HG02610 (cell line): Measurements from ENCODE around the gene TMEM98.
"Not testable (repeated sequence)": the region's sequence is repeated elsewhere in the genome, so short reads cannot be mapped to it uniquely, and the experiment has no call there.

ENCODE experiments used
- ATAC-seq: cut with Tn5 transposase; IDR thresholded peaks from one replicate; pipeline ENCODE4 v1.9.1; 2021; ENCODE audit warnings: mild to moderate bottlenecking, moderate library complexity; ENCODE audit not compliant: unreplicated experiment

Gene TMEM98, protein sequence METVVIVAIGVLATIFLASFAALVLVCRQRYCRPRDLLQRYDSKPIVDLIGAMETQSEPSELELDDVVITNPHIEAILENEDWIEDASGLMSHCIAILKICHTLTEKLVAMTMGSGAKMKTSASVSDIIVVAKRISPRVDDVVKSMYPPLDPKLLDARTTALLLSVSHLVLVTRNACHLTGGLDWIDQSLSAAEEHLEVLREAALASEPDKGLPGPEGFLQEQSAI

DNA sequence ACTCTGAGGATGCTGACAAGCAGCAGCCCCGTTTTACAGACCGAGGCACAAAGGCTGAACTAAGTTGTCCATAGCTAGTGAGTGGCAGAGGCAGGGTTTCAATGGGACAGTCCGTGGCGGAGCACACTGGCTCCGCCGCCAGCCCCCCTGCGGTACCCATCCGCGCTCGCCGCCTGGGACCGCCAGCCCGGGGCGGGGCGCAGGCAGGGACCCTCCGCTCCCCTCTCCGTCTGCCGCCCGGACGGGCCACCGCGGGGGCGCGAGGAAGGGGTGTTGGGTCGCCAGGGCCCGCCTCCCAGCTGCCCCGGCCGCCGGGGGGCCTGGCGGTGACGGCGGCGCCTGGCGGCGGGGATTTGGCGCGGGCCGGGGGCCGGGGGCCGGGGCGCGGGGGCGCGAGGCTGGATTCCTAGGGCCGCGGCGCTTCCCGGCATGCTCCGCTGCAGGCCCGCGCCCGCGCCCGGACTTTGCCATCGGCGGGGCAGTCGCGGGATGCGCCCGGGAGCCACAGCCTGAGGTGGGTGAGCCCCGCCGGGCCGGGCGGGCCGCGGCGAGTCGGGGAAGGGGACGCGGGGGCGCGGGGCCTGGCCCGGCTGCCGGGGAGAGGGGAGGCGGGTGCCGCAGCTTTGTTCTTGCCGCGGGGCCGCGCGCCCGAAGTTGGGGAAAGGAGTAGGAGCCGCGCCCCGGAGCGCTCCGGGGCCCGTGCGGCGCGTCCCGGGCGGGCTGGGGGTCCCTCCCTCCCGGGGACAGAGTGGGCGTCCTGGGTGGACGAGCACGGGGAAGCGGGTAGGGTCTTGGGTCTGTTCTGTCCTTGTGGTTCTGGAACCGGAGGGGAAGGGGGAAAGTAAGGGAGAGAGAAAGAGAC, at the start of gene TMEM98:
TSS of gene TMEM98 (plus strand) at position 430 of the 862 bp plus-strand sequence. CDS start 3,376 bp downstream, outside the sequence.
- ATAC-seq = no peak

DNA sequence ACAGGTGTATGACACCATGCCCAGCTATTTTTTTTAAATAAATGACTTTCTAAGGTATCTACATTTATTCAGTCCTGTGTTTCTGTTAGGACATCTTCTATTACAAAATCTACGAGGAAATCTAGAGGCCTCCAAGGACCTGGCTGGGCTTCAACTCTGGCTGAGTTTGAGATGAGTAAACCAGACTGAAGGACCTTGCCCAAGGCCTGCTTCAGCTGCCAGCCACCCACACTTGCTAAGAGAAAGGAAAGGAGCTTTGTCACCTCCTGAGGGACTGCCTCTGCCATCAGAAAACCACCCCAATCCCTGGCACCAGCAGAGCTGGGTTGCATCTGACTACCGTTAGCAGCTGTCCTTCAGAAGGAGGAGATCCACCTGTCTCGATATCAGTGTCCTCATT, 49.7 kb upstream of the TMEM98 start:
- no peak for ATAC-seq

DNA sequence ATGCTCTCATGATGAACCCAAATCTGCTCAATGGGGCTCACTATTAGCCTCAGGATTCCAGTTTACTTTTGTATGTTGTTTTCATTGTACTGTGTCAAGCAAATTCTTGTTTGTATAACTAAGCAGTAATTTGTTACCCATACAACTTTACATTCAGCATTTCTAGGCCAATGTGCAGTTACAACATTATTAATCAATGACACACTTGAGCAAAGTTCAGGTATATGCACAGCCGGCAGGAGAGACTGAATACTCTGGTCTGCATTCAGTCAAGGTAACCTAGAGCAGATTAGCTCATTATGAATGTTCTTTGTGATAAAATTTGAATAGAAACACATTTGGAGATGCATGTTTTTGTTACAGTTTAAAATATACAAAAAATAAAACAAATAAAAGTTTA, 48.8 kb upstream of the TMEM98 start:
- ATAC-seq = no peak

DNA sequence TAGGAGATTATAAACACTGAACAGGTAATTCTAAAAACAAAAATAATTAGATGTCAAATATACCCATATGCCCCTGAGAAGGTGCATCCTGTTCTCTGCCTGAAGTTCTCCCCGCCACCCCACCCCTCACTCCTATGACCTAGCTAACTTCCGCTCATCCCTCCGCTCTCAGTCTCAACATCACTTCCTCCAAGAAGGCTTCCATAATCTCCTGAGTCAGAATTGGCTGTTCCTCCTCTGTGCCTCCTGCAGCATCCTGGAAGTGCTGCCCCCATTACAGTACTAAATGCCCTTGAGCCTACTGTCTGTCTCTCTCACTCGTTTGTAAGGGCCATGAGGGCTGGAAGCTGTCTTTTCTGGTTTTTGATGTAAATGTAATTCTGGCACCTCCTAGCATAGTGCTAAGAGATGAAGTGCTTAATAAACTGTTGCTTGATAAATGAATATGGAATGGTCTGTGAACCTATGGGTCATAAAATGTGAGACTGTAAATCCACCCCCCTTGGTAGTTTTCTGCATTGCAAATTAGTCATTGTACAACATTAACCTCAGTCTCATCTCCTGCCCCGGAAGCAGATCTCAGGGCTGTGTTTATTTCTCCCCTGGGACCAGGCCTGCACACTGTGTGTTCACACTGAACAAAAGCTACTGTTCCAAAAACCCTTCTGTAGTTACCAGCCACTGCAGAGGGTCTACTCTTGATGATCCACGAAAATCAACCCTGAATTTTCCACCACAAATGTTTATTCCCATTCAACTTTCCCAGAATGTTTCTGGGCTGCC, 47.1 kb upstream of the TMEM98 start:
- no peak for ATAC-seq

DNA sequence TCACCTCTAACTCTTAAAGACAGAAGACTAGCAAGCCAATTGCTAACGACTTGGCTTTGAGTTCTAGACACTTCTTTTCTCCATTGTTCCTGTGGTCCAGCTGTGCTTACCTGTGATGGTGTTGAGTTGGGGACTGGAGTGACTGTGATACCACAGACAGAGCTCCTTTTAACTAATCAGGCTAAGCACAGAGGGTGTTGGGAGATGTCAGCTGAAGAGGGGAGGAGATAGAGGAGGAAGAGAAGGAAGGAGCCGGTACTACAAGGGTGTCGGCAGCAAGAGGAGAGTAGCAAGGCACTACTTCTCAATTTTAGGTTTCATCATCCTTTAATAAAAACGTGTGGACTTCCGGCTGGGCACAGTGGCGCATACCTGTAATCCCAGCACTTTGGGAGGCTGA, 45.9 kb upstream of the TMEM98 start:
- no peak for ATAC-seq

DNA sequence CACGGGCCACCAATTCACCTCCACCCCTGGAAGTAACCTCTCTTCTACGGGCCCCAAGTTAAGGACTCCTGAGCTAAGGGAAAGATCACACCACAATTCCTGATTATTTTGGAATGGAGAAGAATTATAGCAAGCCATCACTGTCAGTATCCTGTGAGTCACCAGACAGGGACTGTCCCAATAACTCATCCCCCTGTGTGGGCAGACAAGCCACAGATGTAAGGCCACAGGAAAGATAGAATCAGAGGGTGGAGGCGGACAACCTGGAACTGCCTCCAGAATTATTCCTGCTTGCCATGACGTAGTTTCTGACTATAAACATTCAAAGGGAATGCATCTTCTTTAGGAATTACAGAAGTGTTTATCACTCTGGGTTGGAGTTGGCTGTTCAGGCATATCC, 45.2 kb upstream of the TMEM98 start:
- ATAC-seq = no peak

DNA sequence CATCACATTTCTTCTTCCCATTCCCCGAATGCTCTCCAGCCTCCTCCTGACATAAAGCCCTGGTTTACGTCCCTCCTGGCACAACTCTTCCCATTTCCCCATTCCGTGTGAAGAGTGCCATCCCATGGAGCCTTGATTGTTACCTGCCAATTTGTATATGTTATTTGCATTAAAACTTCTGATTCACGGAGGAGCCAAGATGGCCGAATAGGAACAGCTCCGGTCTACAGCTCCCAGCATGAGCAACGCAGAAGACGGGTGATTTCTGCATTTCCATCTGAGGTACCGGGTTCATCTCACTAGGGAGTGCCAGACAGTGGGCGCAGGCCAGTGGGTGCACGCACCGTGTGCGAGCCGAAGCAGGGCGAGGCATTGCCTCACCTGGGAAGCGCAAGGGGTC, 41.0 kb upstream of the TMEM98 start:
- not testable (repeated sequence) for ATAC-seq

DNA sequence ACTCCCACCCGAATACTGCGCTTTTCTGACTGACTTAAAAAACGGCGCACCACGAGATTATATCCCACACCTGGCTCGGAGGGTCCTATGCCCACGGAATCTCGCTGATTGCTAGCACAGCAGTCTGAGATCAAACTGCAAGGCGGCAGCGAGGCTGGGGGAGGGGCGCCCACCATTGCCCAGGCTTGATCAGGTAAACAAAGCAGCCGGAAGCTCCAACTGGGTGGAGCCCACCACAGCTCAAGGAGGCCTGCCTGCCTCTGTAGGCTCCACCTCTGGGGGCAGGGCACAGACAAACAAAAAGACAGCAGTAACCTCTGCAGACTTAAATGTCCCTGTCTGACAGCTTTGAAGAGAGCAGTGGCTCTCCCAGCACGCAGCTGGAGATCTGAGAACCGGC, 40.5 kb upstream of the TMEM98 start:
- not testable (repeated sequence) for ATAC-seq

DNA sequence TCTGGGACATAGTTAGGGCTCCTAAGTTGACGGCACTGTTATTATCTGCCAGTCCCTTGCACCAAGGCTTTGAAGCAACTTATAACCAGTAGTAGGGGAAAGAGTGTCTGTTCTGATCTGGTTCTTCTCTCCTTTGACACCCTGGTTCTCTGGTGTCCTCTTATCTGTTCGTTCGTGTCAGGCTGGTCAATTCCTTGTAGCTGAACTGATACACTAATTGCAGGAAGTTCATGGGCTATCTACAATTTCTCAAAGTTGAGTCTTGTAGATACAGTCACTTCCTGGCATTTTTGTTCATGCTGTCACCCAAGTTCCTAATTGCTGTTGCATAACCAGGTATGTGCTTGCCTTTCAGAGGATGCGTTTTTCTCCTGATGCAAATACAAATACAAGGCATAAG, 33.7 kb upstream of the TMEM98 start:
- no peak for ATAC-seq

DNA sequence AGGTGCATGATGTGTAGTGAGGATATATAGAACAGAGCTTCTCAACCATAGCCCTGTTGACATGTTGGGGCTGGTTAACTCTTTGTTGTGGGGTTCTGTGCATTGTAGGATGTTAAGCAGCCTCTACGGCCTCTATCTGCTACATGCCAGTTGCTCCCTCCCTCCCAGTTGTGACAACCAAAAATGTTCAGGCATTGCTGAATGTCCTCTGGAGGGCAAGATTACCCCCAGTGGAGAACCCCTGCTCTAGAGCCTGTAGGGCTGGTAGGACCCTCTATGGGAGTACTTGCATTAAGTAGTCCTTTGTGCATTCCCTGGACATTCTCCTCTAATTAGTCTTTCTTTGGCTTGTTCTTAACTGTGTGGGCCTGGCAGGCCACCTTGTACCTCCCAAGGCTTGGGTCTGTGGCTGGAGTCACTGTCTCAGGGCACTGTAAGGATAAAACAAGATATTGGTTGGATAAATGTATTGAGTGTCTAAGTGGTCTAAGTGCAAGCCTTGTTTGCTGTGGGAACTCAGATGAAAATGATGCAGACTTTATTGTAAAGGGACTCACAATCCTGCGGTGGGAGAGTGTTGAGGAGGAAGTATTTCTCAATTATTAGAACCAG, 31.2 kb upstream of the TMEM98 start:
- no peak for ATAC-seq

DNA sequence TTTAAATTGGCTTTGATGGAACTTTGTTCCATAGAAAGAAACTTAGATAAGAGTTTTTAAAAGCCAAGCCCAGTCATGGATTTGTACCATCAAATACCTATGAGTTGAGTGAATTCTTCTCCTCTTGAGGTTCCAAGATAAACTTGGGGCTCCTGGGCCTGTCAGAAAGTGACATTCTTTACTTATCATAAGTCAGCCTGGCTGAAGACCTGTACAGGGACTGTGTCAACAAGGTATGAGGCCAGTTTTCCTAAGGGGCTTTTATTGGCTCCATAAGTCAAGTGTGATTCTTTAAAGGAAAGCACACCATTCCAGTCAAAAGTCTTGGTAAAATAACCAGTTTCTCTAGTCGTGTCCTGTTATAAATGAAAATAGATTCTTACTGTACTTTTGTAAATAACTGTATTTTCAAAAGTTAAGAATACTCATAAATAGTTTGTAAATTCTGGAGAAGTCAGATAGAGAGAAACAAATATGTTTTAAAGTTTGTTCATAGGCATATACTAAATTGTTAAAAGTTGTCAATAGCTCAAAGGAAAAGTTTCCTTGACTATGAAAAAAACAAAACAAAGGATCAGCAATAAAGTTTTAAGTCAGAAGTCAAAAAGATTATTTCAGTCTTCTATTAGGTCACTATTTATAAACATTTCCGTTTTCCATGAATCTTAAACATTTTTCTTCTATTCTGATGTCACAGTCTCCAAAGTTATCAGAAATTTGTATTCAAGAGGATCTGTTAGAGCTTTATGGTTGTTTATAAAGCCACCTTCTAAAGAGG, 28.5 kb upstream of the TMEM98 start:
- ATAC-seq = no peak

DNA sequence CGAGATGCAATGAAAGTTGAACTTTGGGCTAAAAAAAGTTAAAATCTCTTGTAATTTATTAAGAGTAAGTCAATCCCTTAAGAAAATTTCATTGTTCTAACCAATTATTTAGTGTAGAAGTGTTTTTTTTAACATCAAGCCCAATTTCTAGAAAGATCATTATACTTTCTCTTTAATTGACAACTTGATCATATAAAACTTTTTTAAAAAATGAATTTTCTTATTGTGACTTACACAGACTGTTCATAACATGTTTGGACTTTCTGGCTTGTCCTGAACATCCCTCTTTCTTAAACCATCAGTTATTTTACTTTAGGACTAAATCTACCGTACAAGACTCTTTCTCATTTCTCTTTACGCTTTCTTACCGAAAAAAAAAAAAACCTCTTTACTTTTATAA, 26.2 kb upstream of the TMEM98 start:
- ATAC-seq = no peak

DNA sequence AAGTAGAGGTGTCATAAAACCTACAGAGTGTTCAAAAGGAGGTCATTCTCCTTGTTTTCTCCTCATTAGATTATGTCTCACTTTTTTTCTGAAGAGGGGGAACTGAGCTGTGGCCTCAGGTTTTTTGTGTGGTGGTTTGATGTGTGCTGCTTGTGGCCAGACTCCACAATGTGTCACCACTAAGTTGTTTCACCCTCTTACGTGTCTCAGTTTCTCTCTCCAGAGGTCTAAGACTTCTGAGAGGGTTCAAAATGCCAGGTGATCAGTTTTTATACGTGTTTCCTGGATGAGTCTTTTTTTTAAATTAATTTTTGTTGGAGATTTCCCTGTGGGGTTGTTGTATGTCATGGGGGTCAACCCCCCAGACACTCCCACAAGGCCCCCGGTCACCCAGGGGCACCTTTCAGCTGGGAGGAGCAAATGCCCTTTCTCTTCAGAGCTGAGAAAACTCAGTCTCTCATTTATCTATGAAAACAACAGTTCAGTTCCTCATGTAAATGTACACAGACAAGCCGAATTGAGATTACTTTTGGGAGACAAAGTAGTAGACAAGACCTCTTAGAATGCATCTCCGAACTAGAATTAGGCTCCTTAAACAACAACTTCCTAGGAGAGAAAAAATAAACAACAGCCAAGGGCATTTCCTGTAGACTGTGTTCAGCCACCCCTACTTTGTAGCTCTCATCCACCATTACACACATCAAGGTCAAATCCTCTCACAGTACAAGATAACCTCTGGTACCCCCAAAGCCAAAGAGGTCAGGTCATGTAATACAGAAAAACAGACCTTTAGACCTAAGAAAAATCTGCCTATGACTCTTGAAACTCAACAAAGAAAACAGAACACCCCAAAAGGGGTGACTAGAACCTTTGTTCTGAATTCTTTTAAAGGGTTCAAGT, 23.9 kb upstream of the TMEM98 start:
- ATAC-seq = no peak

DNA sequence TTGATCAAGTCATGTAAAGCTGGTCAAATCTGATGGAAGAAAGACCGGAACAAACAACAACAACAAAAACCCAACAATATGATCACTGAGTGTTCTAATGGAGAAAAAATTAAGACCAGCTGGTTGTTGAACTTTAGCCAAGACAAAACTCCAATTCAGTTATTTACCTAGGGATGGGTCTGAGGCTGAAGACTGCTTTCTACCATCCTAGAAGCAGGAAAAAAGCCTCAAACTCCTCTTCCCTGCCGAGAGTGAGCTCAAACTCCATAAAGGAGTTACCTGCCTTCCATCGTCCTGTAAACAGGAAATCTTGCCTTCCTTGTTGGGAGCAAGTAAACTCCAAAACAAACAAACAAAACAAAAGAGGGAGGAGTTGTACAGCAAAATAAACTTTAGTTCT, 23.1 kb upstream of the TMEM98 start:
- ATAC-seq = no peak

DNA sequence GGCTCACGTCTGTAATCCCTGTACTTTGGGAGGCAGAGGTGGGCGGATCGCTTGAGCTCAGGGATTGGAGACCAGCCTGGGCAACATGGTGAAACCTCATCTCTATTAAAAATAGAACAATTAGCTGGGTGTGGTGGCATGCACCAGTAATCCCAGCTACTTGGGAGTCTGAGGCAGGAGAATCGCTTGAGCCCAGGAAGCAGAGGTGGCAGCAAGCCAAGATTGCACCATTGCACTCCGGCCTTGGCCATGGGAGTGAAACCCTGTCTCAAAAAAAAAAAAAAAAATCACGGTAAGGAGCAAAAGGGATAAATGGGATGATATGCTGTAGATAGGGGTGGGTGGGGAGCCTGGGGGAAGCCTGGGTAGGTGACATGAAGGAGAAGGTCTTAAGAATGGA, 20.4 kb upstream of the TMEM98 start:
- ATAC-seq = no peak

DNA sequence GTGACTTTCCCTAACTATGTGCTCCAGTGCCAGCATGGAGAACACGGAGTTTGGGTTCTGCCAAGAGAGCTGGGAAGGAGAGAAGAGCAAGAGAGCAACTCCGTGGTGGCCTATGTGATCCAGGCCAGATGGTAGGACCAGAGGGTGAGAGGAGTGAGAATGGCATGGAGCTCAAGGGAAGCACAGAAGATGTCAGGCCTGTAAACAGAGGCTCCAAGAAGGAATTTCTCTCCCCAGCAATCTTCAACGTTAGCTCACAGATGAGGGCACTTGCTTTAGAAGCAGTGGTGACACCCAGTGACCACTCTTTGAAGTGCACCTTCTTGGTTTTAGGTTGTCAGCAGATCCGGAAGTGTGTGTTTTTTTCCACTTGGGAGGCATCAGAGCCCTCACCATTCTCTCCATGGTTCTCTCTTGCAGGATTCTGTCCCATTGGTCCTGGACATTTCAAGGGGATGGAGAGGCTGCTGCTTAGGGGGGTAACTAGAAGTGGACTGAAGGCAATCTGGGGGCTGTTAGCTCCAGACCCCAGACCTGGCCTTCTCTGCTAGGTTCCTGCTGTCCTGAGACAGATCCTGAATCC, 18.1 kb upstream of the TMEM98 start:
- ATAC-seq = no peak

DNA sequence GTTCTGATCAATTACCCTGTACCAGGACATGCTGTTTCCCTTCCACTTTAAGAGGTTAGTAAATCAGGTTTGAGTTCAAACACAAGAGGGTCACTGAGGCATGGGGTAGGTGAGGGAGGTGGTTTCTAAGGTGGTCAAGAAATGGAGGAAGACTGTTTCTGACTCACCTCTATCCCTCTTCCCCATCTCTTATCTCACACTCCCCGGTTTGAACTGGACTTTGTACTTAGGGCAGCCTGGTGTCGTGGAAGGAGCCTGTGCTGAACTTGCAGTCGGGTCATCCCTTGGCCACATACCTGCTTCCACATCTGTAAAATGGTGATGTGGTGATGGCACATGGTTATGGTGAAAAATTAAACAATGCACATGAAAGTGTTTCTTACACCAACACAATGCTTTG, 17.2 kb upstream of the TMEM98 start:
- ATAC-seq = no peak

DNA sequence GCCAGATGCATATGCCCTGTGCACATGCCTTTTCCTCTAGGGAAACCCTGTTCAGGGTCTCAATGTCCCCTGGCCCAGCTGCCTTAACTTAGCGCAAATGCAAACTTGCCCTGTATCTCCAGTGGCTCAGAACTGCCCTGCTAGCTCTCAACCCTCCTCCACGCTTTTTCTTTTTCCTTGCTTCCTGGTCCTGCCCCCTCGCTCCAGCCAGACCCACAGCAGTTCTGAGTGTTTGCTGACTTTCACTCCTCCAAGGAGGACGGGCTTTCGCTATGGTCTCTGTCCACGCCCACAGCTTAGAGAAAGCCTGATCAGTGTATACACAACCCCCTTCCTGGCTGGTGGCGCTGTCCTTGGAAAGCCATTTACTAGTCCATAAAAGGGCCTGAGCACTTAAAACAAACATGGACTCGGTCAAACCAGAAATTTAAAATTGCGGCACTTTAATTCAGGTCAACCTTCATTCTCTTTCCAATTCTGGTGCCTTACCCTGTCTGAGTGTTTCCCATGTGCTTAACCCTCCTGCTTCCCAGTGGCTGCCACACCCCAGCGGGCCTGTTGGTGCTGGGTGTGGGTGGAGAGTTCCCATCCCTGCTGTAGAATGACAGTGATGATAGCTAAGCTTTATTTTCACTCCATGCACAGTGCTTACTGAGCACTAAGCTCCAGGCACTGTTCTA, 15.6 kb upstream of the TMEM98 start:
- ATAC-seq = no peak

DNA sequence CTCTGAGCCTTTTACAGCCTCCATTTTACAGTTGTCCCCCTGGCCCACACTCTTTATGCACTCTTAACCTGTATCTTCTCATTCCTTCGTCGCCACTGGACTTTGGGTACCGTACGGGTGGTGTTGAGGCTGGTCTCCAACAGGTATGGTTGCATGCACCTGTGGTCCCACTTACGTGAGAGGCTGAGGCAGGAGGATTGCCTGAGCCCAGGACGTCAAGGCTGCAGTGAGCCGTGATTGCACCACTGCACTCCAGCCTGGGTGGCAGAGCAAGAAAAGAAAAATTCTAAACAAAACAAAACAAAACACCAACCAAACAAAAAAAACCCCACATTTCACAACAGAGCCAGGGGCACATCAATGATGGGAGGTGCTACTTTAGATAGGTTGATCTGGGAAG, 14.4 kb upstream of the TMEM98 start:
- ATAC-seq = no peak
